Measurements from ENCODE around the gene CHCHD3. TPM values are rescaled to one million over a fixed set of nuclear protein-coding genes. Genes with fewer than 3 reads are reported as not detected.
"Not testable (repeated sequence)": the region's sequence is repeated elsewhere in the genome, so short reads cannot be mapped to it uniquely, and the experiment has no call there.

CHCHD3 gene
- total RNA-seq, 1 donor from 2014 or later = 113 TPM

- DNase-seq (ENCODE audit: low read depth) = no peak
Measured at GRCh38 chr7:133003052-133003910, 78.6 kb downstream of the CHCHD3 start.

GRCh38 chr7:133001727-133002126, 80.2 kb downstream of the CHCHD3 start:
- DNase-seq (ENCODE audit: low read depth) = no peak

- DNase-seq (ENCODE audit: low read depth) = no peak
Measured at GRCh38 chr7:132999845-133000244, 82.0 kb downstream of the CHCHD3 start.

GRCh38 chr7:132998763-132999162, 83.1 kb downstream of the CHCHD3 start:
- DNase-seq (ENCODE audit: low read depth) = peak; percentile 33

GRCh38 chr7:132997505-132997904, 84.4 kb downstream of the CHCHD3 start:
- no peak for DNase-seq (ENCODE audit: low read depth)

GRCh38 chr7:132996581-132997242, 85.2 kb downstream of the CHCHD3 start:
- DNase-seq (ENCODE audit: low read depth) = peak; percentile 65

GRCh38 chr7:132993377-132994013, 88.4 kb downstream of the CHCHD3 start:
- no peak for DNase-seq (ENCODE audit: low read depth)

- no peak for DNase-seq (ENCODE audit: low read depth)
Measured at GRCh38 chr7:132991615-132992587, 90.0 kb downstream of the CHCHD3 start.

GRCh38 chr7:132988117-132988516, 93.8 kb downstream of the CHCHD3 start:
- DNase-seq (ENCODE audit: low read depth) = no peak

- no peak for DNase-seq (ENCODE audit: low read depth)
Measured at GRCh38 chr7:132980402-132980801, 101.5 kb downstream of the CHCHD3 start.

- DNase-seq (ENCODE audit: low read depth) = no peak
Measured at GRCh38 chr7:132979524-132979923, 102.4 kb downstream of the CHCHD3 start.

- no peak for DNase-seq (ENCODE audit: low read depth)
Measured at GRCh38 chr7:132977234-132977633, 104.7 kb downstream of the CHCHD3 start.

GRCh38 chr7:132972745-132973144, 109.1 kb downstream of the CHCHD3 start:
- no peak for DNase-seq (ENCODE audit: low read depth)

GRCh38 chr7:132970257-132970656, 111.6 kb downstream of the CHCHD3 start:
- DNase-seq (ENCODE audit: low read depth) = no peak

GRCh38 chr7:132969520-132969919, 112.4 kb downstream of the CHCHD3 start:
- no peak for DNase-seq (ENCODE audit: low read depth)

- not testable (repeated sequence) for DNase-seq (ENCODE audit: low read depth)
Measured at GRCh38 chr7:132967470-132967848, 114.4 kb downstream of the CHCHD3 start.

- DNase-seq (ENCODE audit: low read depth) = no peak
Measured at GRCh38 chr7:132966754-132967469, 115.0 kb downstream of the CHCHD3 start.

- DNase-seq (ENCODE audit: low read depth) = no peak
Measured at GRCh38 chr7:132965951-132966350, 115.9 kb downstream of the CHCHD3 start.

GRCh38 chr7:132964876-132965275, 117.0 kb downstream of the CHCHD3 start:
- no peak for DNase-seq (ENCODE audit: low read depth)

- DNase-seq (ENCODE audit: low read depth) = no peak
Measured at GRCh38 chr7:132959891-132960290, 122.0 kb downstream of the CHCHD3 start.

- no peak for DNase-seq (ENCODE audit: low read depth)
Measured at GRCh38 chr7:132956556-132956955, 125.3 kb downstream of the CHCHD3 start.
